Astrocyte (in vitro differentiated cells and primary cell): ENCODE measurements around the gene XPC. TPM values are rescaled to one million over a fixed set of nuclear protein-coding genes. Genes with fewer than 3 reads are reported as not detected.

Source experiments
- DNase-seq: peaks from one replicate; pipeline ENCODE4 v3.0.0-alpha.2; 2010; ENCODE audit warnings: low read depth
- FAIRE-seq: peaks from 2 replicates; lab custom pipeline; 2011; peaks lifted over from hg19 to GRCh38; lab: Jason Lieb, UNC
- H2AFZ ChIP-seq: 2 replicates; pipeline ENCODE4 v1.6.0; 2012; ENCODE audit warnings: low read depth, low read length, inconsistent platforms
- H3K27ac ChIP-seq: 2 replicates; pipeline ENCODE4 v1.5.1; 2011; ENCODE audit warnings: low read depth, low read length, inconsistent platforms
- H3K27me3 ChIP-seq: 2 replicates; pipeline ENCODE4 v1.6.0; 2011; ENCODE audit warnings: low read length, inconsistent platforms; ENCODE audit not compliant: insufficient read depth
- H3K36me3 ChIP-seq: 2 replicates; pipeline ENCODE4 v1.5.1; 2011; ENCODE audit warnings: low read length, inconsistent platforms; ENCODE audit not compliant: insufficient read depth
- H3K4me1 ChIP-seq: 2 replicates; pipeline ENCODE4 v1.5.1; 2011; ENCODE audit warnings: low read length, inconsistent platforms; ENCODE audit not compliant: insufficient read depth
- H3K4me2 ChIP-seq: 2 replicates; pipeline ENCODE4 v1.6.0; 2012; ENCODE audit warnings: low read length, inconsistent platforms
- H3K4me3 ChIP-seq: 2 replicates; pipeline ENCODE4 v1.5.1; 2011; ENCODE audit warnings: low read depth, mild to moderate bottlenecking, low read length, inconsistent platforms; ENCODE audit not compliant: insufficient read depth
- H3K79me2 ChIP-seq: 2 replicates; pipeline ENCODE4 v1.6.0; 2012; ENCODE audit warnings: mild to moderate bottlenecking, low read length, inconsistent platforms; ENCODE audit not compliant: insufficient read depth
- H3K9ac ChIP-seq: 2 replicates; pipeline ENCODE4 v1.6.0; 2012; ENCODE audit warnings: mild to moderate bottlenecking, low read length, inconsistent platforms
- H3K9me3 ChIP-seq: 2 replicates; pipeline ENCODE4 v1.5.1; 2012; ENCODE audit warnings: low read depth, mild to moderate bottlenecking, low read length, inconsistent platforms; ENCODE audit not compliant: insufficient read depth
- H4K20me1 ChIP-seq: 2 replicates; pipeline ENCODE4 v1.6.0; 2012; ENCODE audit warnings: low read length, inconsistent platforms; ENCODE audit not compliant: insufficient read depth
- H3K27ac Mint-ChIP-seq: one replicate; pipeline ENCODE4 v1.8.0; 2021; ENCODE audit warnings: mild to moderate bottlenecking, mixed read lengths; ENCODE audit not compliant: unreplicated experiment
- H3K27me3 Mint-ChIP-seq: one replicate; pipeline ENCODE4 v1.8.0; 2021; ENCODE audit warnings: low read depth, mixed read lengths; ENCODE audit not compliant: unreplicated experiment
- H3K36me3 Mint-ChIP-seq: one replicate; pipeline ENCODE4 v1.8.0; 2021; ENCODE audit warnings: low read depth, mixed read lengths; ENCODE audit not compliant: unreplicated experiment
- H3K4me1 Mint-ChIP-seq: one replicate; pipeline ENCODE4 v1.8.0; 2021; ENCODE audit warnings: low read depth, mixed read lengths; ENCODE audit not compliant: unreplicated experiment
- H3K4me3 Mint-ChIP-seq: one replicate; pipeline ENCODE4 v1.8.0; 2021; ENCODE audit warnings: mild to moderate bottlenecking, moderate library complexity, mixed read lengths; ENCODE audit not compliant: unreplicated experiment
- H3K9me3 Mint-ChIP-seq: one replicate; pipeline ENCODE4 v1.8.0; 2021; ENCODE audit warnings: mild to moderate bottlenecking, mixed read lengths; ENCODE audit not compliant: unreplicated experiment
- CTCF ChIP-seq: IDR thresholded peaks from 2 replicates; pipeline ENCODE4 v1.5.1; 2011; ENCODE audit warnings: low read depth, mild to moderate bottlenecking, inconsistent platforms, low read length, moderate library complexity; ENCODE audit not compliant: insufficient read depth
- EZH2 ChIP-seq: IDR thresholded peaks from 2 replicates; pipeline ENCODE4 v1.6.1; 2012; ENCODE audit warnings: mild to moderate bottlenecking, low read length, inconsistent platforms; ENCODE audit not compliant: insufficient read depth
- total RNA-seq: library from RNA; stranded (reverse); gene quantifications from 2 replicates; pipeline ENCODE4 v1.2.1, GENCODE V29; 2021

Gene XPC
- total RNA-seq, 1 donor from 2014 or later: 33.6 TPM

GRCh38 chr3:14175383-14176037 is 2.9 kb downstream of the XPC start:
- H3K4me3 ChIP-seq: no peak overlapping the region
- H3K9ac ChIP-seq: peak overlapping the region; percentile 12
- peaks cover 40% of the 10 kb centered on the region for H4K20me1 ChIP-seq
- Mint-ChIP-seq H3K27ac (no peak overlapping the region), H3K27me3 (no peaks in the 10 kb centered on the region), H3K4me1 (peaks cover 36% of the 10 kb centered on the region), H3K36me3 (peaks cover 9% of the 10 kb centered on the region), H3K9me3 (no peaks in the 10 kb centered on the region), H3K4me3 (peak overlapping the region; percentile 62)
- H3K27me3 ChIP-seq: no peaks in the 10 kb centered on the region
- no peaks in the 10 kb centered on the region for H3K9me3 ChIP-seq
- no peak overlapping the region for H3K27ac ChIP-seq
- no peak for FAIRE-seq
- H3K4me2 ChIP-seq: peak overlapping the region; percentile 57
- peaks cover 35% of the 10 kb centered on the region for H3K4me1 ChIP-seq
- H3K36me3 ChIP-seq: peaks cover 10% of the 10 kb centered on the region
- peak; percentile 60 for DNase-seq
- H2AFZ ChIP-seq: no peak overlapping the region
- peaks cover 71% of the 10 kb centered on the region for H3K79me2 ChIP-seq
- no peak for TF ChIP-seq CTCF

- H3K36me3 Mint-ChIP-seq: peaks cover 16% of the 10 kb centered on the region
- TF ChIP-seq CTCF: no peak
- no peak for TF ChIP-seq EZH2
- H3K27ac Mint-ChIP-seq: no peak overlapping the region
- FAIRE-seq: no peak
- no peak overlapping the region for H3K4me3 Mint-ChIP-seq
- H3K27me3 Mint-ChIP-seq: no peaks in the 10 kb centered on the region
- Histone ChIP-seq H2AFZ (no peak overlapping the region), H3K9me3 (no peaks in the 10 kb centered on the region), H3K27ac (no peak overlapping the region), H3K4me1 (peaks cover 37% of the 10 kb centered on the region), H3K9ac (no peak overlapping the region), H4K20me1 (peaks cover 43% of the 10 kb centered on the region), H3K27me3 (no peaks in the 10 kb centered on the region), H3K36me3 (peaks cover 19% of the 10 kb centered on the region), H3K4me3 (no peak overlapping the region), H3K79me2 (peaks cover 61% of the 10 kb centered on the region), H3K4me2 (peak overlapping the region; percentile 28)
- no peaks in the 10 kb centered on the region for H3K9me3 Mint-ChIP-seq
- DNase-seq: no peak
- peaks cover 39% of the 10 kb centered on the region for H3K4me1 Mint-ChIP-seq
These were observed 3.9 kb downstream of the XPC start for GRCh38 chr3:14174483-14174882.

DNA sequence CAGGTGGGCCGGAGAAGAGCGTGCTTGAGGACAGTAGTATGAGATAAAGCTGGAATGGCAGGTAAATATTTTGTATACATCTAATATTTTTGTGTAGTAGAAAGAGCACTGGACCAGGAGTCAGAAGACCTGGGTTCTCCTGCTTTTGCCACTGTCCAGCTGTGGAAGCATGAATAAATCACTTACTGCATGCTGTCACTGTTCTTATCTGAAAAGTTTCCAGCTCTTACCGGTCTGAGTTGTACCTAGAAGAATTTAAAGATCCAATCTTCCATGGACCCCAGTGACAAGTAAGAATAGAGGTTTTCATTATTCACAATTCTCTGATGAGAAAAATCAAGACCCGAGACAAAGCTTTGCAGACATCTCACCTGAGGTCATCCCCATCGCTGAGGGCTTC is 5.9 kb downstream of the XPC start:
- Histone ChIP-seq H2AFZ (no peak overlapping the region), H3K36me3 (peaks cover 39% of the 10 kb centered on the region), H3K4me2 (no peak overlapping the region), H3K27ac (no peak overlapping the region), H3K79me2 (peaks cover 46% of the 10 kb centered on the region), H3K9me3 (no peaks in the 10 kb centered on the region), H3K4me3 (no peak overlapping the region), H3K9ac (no peak overlapping the region), H3K4me1 (peaks cover 28% of the 10 kb centered on the region), H4K20me1 (peaks cover 40% of the 10 kb centered on the region), H3K27me3 (no peaks in the 10 kb centered on the region)
- Mint-ChIP-seq H3K36me3 (peaks cover 27% of the 10 kb centered on the region), H3K27ac (no peak overlapping the region), H3K9me3 (no peaks in the 10 kb centered on the region), H3K4me1 (peaks cover 34% of the 10 kb centered on the region), H3K27me3 (no peaks in the 10 kb centered on the region), H3K4me3 (no peak overlapping the region)
- no peak for DNase-seq
- FAIRE-seq: no peak
- TF ChIP-seq EZH2 (no peak), CTCF (no peak)
